H9 (cell line): ENCODE results near the gene LINC01488. TPM values are rescaled to one million over a fixed set of nuclear protein-coding genes. Genes with fewer than 3 reads are reported as not detected.

Experiments
- DNase-seq: peaks from one replicate; pipeline ENCODE4 v3.0.0-alpha.2; 2017
- H2AFZ ChIP-seq: one replicate; pipeline ENCODE4 v1.6.1; 2013; ENCODE audit warnings: mild to moderate bottlenecking, low read length, control low read depth, moderate library complexity
- H2AK5ac ChIP-seq: 2 replicates; pipeline ENCODE4 v1.6.1; 2013; ENCODE audit warnings: low read length, control low read depth, mixed read lengths; ENCODE audit not compliant: insufficient read length
- H2BK120ac ChIP-seq: one replicate; pipeline ENCODE4 v1.6.1; 2013; ENCODE audit warnings: low read depth, mild to moderate bottlenecking, low read length, control low read depth, inconsistent platforms; ENCODE audit not compliant: poor library complexity, severe bottlenecking
- H2BK12ac ChIP-seq: 2 replicates; pipeline ENCODE4 v1.6.1; 2013; ENCODE audit warnings: low read length, control low read depth, mixed read lengths, low read depth; ENCODE audit not compliant: insufficient read length
- H2BK15ac ChIP-seq: 2 replicates; pipeline ENCODE4 v1.6.1; 2013; ENCODE audit warnings: low read depth, low read length, control low read depth
- H2BK20ac ChIP-seq: one replicate; pipeline ENCODE4 v1.6.1; 2013; ENCODE audit warnings: low read depth, mild to moderate bottlenecking, low read length, control low read depth, inconsistent platforms; ENCODE audit not compliant: poor library complexity, severe bottlenecking
- H2BK5ac ChIP-seq: 2 replicates; pipeline ENCODE4 v1.6.1; 2013; ENCODE audit warnings: low read length, control low read depth, mixed read lengths; ENCODE audit not compliant: insufficient read length
- H3K14ac ChIP-seq: 2 replicates; pipeline ENCODE4 v1.6.1; 2013; ENCODE audit warnings: low read length, control low read depth; ENCODE audit not compliant: insufficient read depth
- H3K18ac ChIP-seq: 2 replicates; pipeline ENCODE4 v1.6.1; 2013; ENCODE audit warnings: low read depth, mild to moderate bottlenecking, mixed read lengths, low read length, control low read depth; ENCODE audit not compliant: insufficient read length
- H3K23ac ChIP-seq: 2 replicates; pipeline ENCODE4 v1.6.1; 2013; ENCODE audit warnings: low read length, control low read depth, mixed read lengths, low read depth; ENCODE audit not compliant: insufficient read length
- H3K23me2 ChIP-seq: 2 replicates; pipeline ENCODE4 v1.6.1; 2013; ENCODE audit warnings: low read depth, mild to moderate bottlenecking, mixed read lengths, low read length, control low read depth; ENCODE audit not compliant: insufficient read length, poor library complexity, severe bottlenecking
- H3K27ac ChIP-seq: 2 replicates; pipeline ENCODE4 v1.5.1; 2013; ENCODE audit warnings: low read length, control low read depth, mixed read lengths, low read depth; ENCODE audit not compliant: insufficient read length
- H3K27me3 ChIP-seq: 2 replicates; pipeline ENCODE4 v1.6.1; 2013; ENCODE audit warnings: low read length, control low read depth, inconsistent platforms; ENCODE audit not compliant: insufficient read depth
- H3K4ac ChIP-seq: 2 replicates; pipeline ENCODE4 v1.6.1; 2013; ENCODE audit warnings: low read depth, mild to moderate bottlenecking, control low read depth, inconsistent platforms, low read length, moderate library complexity
- H3K4me1 ChIP-seq: 2 replicates; pipeline ENCODE4 v1.6.1; 2013; ENCODE audit warnings: low read length, control low read depth, inconsistent platforms; ENCODE audit not compliant: insufficient read depth
- H3K4me2 ChIP-seq: 2 replicates; pipeline ENCODE4 v1.6.1; 2013; ENCODE audit warnings: low read length, control low read depth, mixed read lengths; ENCODE audit not compliant: insufficient read length, insufficient read depth
- H3K56ac ChIP-seq: 2 replicates; pipeline ENCODE4 v1.6.1; 2013; ENCODE audit warnings: low read depth, mild to moderate bottlenecking, mixed read lengths, low read length, control low read depth; ENCODE audit not compliant: insufficient read length
- H3K79me1 ChIP-seq: 2 replicates; pipeline ENCODE4 v1.6.1; 2013; ENCODE audit warnings: low read depth, mild to moderate bottlenecking, moderate library complexity, low read length, control low read depth, inconsistent platforms; ENCODE audit not compliant: insufficient read depth, poor library complexity, severe bottlenecking
- H3K79me2 ChIP-seq: 2 replicates; pipeline ENCODE4 v1.6.1; 2013; ENCODE audit warnings: low read length, control low read depth, inconsistent platforms; ENCODE audit not compliant: insufficient read depth
- H3K9ac ChIP-seq: 2 replicates; pipeline ENCODE4 v1.6.1; 2013; ENCODE audit warnings: low read length, control low read depth, mixed read lengths; ENCODE audit not compliant: insufficient read length; ENCODE audit errors: extremely low read depth
- H3K9me3 ChIP-seq: one replicate; pipeline ENCODE4 v1.6.1; 2013; ENCODE audit warnings: low read depth, low read length, inconsistent platforms; ENCODE audit not compliant: control insufficient read depth
- H3T11ph ChIP-seq: one replicate; pipeline ENCODE4 v1.6.1; 2013; ENCODE audit warnings: mild to moderate bottlenecking, low read length, control low read depth, inconsistent platforms
- H4K20me1 ChIP-seq: one replicate; pipeline ENCODE4 v1.6.1; 2013; ENCODE audit not compliant: control insufficient read depth, insufficient read length, insufficient read depth
- H4K5ac ChIP-seq: 2 replicates; pipeline ENCODE4 v1.6.1; 2013; ENCODE audit warnings: low read depth, mild to moderate bottlenecking, mixed read lengths, low read length, control low read depth; ENCODE audit not compliant: insufficient read length
- H4K8ac ChIP-seq: replicated peaks from 2 replicates; pipeline ENCODE4 v1.6.1; 2013; ENCODE audit warnings: low read length, control low read depth, mixed read lengths, low read depth; ENCODE audit not compliant: insufficient read length
- H4K91ac ChIP-seq: 2 replicates; pipeline ENCODE4 v1.6.1; 2013; ENCODE audit warnings: low read depth, mild to moderate bottlenecking, moderate library complexity, mixed read lengths, low read length, control low read depth; ENCODE audit not compliant: insufficient read length
- H3K27ac Mint-ChIP-seq, 3 experiments: 2 replicates in 2 of 3; 3 replicates in 1 of 3; pipeline ENCODE4 v1.8.0; 2020 to 2021; ENCODE audit warnings: mixed read lengths in 3 of 3, mild to moderate bottlenecking in 1 of 3, moderate library complexity in 1 of 3
- H3K27me3 Mint-ChIP-seq: 2 replicates; pipeline ENCODE4 v1.8.0; 2021; ENCODE audit warnings: low read depth, mild to moderate bottlenecking, moderate library complexity, mixed read lengths
- H3K36me3 Mint-ChIP-seq, 3 experiments: 2 replicates in 2 of 3; 3 replicates in 1 of 3; pipeline ENCODE4 v1.8.0; 2020 to 2021; ENCODE audit warnings: low read depth in 3 of 3, mixed read lengths in 3 of 3; ENCODE audit not compliant: insufficient read depth in 1 of 3
- H3K4me1 Mint-ChIP-seq, 2 experiments: 2 replicates each; pipeline ENCODE4 v1.8.0; 2020; ENCODE audit warnings: mixed read lengths in 2 of 2
- H3K4me3 Mint-ChIP-seq, 2 experiments: 2 replicates in 1 of 2; 3 replicates in 1 of 2; pipeline ENCODE4 v1.8.0; 2020 to 2021; ENCODE audit warnings: mild to moderate bottlenecking in 2 of 2, mixed read lengths in 2 of 2, moderate library complexity in 1 of 2
- H3K9me3 Mint-ChIP-seq, 2 experiments: 2 replicates in 1 of 2; 3 replicates in 1 of 2; pipeline ENCODE4 v1.8.0; 2020; ENCODE audit warnings: mild to moderate bottlenecking in 2 of 2, mixed read lengths in 2 of 2, moderate library complexity in 1 of 2
- WGBS: extraction: QIAGEN DNeasy Blood & Tissue Kit; methylation state at CpG from one replicate; pipeline ENCODE4 v1.1.7; 2013; ENCODE audit warnings: missing lambda C conversion rate, low lambda C conversion rate, mixed read lengths; ENCODE audit not compliant: insufficient read length; ENCODE audit errors: extremely low coverage; 5-methylcytosine and 5-hydroxymethylcytosine counted together
- total RNA-seq: library from RNA; stranded (reverse); gene quantifications from 2 replicates; pipeline ENCODE4 v1.2.1, GENCODE V29; 2021
- TF ChIP-seq, protein P1 (sequence below): fragments of 200-600 bp; sonication (generic); conservative IDR thresholded peaks from 3 replicates; pipeline ENCODE4 v1.8.0; 2021; ENCODE audit warnings: antibody characterized with exemption, mild to moderate bottlenecking

The LINC01488 gene
- total RNA-seq, 1 experiment from 2014 or later = not detected

DNA sequence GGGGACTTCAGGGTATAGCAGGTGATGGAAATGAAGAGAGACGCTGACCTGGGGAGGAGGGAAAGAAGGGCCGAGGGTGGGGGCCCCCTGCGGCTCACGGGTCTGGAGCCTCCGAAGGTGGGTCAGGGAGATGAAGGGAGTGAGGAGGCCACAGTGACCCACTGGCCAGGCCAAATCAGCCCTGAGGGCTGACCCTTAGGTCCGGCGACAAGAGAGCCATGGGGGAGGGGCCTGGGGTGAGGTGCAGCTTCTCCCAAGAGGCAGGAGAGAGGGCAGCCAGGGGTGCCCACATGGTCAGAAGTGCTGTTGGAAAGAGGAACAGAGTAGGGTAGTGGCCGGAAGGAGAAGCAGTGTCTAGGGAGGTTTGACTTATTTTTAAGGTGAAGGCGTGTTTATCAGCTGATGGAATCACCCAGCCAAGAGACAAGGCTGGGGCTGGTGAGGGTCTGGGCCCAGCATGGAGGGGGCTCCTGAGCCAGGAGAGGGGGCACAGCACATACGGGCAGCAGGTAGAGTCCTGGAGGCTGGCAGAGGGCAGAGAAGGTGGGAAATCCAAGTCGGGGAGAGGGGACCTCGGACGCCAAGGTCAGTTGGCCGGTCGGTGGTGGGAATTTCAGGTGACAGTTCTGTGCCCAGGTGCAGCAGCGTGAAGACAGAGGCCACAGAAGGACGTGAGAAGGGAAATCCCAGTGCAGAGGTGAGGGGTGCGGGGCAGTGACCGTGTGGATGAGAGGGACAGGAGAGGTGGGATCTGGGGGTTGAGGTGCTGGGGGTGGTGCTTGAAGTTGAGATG lies 49.0 kb downstream of the LINC01488 start:
- Mint-ChIP-seq H3K9me3 (no peaks in the 10 kb centered on the region; a peak in 2 of 5 replicates), H3K36me3 (no peaks in the 10 kb centered on the region), H3K4me1 (peaks cover 25 to 29% of the 10 kb centered on the region in 2 experiments), H3K27me3 (peaks cover 14% of the 10 kb centered on the region), H3K27ac (peak overlapping the region in 2 of 3 experiments; percentile 23 to 39; a peak in 1 of 7 replicates), H3K4me3 (no peak overlapping the region)
- no peak overlapping the region for H3T11ph ChIP-seq
- no peak overlapping the region for H3K9ac ChIP-seq
- no peak overlapping the region for H2BK120ac ChIP-seq
- H4K8ac ChIP-seq = no peak overlapping the region
- H3K79me2 ChIP-seq = no peaks in the 10 kb centered on the region
- no peak overlapping the region for H2BK20ac ChIP-seq
- no CpG with 5 or more reads among the region's 19 CpGs for WGBS
- H4K20me1 ChIP-seq = no peaks in the 10 kb centered on the region
- H2BK15ac ChIP-seq = no peak overlapping the region
- H3K23ac ChIP-seq = no peak overlapping the region
- no peaks in the 10 kb centered on the region for H3K4me1 ChIP-seq
- H2AFZ ChIP-seq = no peak overlapping the region
- no peak overlapping the region for H4K5ac ChIP-seq
- H3K56ac ChIP-seq = no peak overlapping the region
- no peak overlapping the region for H3K27ac ChIP-seq
- H2AK5ac ChIP-seq = no peak overlapping the region
- no peaks in the 10 kb centered on the region for H3K27me3 ChIP-seq
- no peaks in the 10 kb centered on the region for H3K9me3 ChIP-seq
- no peaks in the 10 kb centered on the region for H3K79me1 ChIP-seq
- H3K4me2 ChIP-seq = no peak overlapping the region
- H3K14ac ChIP-seq = no peak overlapping the region
- no peak overlapping the region for H2BK5ac ChIP-seq
- no peak overlapping the region for H3K4ac ChIP-seq
- no peak overlapping the region for H3K18ac ChIP-seq
- no peaks in the 10 kb centered on the region for H3K23me2 ChIP-seq
- no peak for DNase-seq
- H2BK12ac ChIP-seq = no peak overlapping the region
- TF ChIP-seq, protein P1, sequence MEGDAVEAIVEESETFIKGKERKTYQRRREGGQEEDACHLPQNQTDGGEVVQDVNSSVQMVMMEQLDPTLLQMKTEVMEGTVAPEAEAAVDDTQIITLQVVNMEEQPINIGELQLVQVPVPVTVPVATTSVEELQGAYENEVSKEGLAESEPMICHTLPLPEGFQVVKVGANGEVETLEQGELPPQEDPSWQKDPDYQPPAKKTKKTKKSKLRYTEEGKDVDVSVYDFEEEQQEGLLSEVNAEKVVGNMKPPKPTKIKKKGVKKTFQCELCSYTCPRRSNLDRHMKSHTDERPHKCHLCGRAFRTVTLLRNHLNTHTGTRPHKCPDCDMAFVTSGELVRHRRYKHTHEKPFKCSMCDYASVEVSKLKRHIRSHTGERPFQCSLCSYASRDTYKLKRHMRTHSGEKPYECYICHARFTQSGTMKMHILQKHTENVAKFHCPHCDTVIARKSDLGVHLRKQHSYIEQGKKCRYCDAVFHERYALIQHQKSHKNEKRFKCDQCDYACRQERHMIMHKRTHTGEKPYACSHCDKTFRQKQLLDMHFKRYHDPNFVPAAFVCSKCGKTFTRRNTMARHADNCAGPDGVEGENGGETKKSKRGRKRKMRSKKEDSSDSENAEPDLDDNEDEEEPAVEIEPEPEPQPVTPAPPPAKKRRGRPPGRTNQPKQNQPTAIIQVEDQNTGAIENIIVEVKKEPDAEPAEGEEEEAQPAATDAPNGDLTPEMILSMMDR = no peak
- no peak overlapping the region for H4K91ac ChIP-seq
